Right kidney (tissue), 1 donor: ENCODE results near the gene OSBPL5.

Source experiments
- DNase-seq: peaks from one replicate; pipeline ENCODE4 v3.0.0-alpha.2; 2016

Gene OSBPL5

DNA sequence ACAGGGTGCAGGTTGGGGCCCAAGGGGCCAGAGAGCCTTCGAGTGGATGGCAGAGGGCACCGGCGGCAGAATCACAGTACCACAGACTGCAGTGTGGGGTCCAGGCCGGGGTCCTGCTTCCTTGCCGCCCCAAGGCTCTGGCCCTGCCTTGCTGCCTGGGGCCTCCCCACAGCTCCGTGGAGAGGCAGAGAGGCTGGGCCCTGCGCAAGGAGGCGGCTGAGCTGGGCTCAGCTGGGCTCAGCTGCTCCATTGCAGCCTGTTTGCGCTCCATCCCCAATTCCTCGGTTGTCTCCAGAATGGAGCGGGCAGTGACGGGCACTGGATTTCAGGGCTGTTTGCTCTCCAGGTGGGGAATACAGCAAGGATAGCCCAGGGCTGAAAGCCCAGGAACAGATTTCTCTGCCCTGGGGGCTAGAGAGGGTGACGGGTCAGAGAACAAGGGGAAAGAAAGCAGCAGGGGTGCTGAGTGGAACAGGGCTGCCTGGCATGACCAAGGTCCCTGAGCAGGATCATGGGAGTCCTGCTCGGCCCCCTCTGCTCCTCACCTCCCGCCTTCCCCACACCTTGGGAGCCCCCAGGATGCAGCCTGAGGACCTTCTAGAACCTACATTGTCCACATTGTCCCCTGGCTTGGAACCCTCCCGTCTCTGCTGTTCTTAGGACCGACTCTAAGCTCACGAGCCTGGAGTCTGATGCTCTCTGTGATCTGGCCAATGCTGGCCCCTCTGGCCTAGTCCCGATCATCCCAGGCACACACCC lies 34.6 kb upstream of the OSBPL5 start:
- DNase-seq, result no peak

DNA sequence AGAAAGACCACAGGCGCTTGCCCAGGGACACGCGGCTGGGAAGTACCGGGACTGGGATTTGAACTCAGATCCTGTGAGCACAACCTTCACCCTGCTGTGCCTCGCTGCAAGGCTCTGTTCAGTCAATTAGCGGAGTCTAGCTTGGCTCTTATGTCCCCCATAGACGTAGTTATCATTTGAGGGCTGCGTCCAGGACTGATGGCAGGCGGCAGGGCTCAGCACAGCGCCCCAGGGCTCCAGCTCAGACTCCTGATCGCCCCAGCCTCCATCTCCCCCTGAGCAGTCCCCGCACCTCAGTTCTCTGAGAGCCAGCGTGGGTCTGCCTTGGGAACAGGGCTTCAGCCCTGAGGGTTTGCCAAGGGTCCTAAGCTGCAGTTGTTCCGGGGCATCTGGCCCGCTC lies 33.7 kb upstream of the OSBPL5 start:
- no peak for DNase-seq

- DNase-seq, result no peak
These were observed 32.9 kb upstream of the OSBPL5 start for GRCh38 chr11:3197878-3198528.

GRCh38 chr11:3197044-3197695 lies 32.1 kb upstream of the OSBPL5 start:
- DNase-seq, result no peak

GRCh38 chr11:3196161-3197043 lies 31.3 kb upstream of the OSBPL5 start:
- DNase-seq, result no peak

GRCh38 chr11:3195251-3196160 lies 30.4 kb upstream of the OSBPL5 start:
- DNase-seq, result no peak

DNA sequence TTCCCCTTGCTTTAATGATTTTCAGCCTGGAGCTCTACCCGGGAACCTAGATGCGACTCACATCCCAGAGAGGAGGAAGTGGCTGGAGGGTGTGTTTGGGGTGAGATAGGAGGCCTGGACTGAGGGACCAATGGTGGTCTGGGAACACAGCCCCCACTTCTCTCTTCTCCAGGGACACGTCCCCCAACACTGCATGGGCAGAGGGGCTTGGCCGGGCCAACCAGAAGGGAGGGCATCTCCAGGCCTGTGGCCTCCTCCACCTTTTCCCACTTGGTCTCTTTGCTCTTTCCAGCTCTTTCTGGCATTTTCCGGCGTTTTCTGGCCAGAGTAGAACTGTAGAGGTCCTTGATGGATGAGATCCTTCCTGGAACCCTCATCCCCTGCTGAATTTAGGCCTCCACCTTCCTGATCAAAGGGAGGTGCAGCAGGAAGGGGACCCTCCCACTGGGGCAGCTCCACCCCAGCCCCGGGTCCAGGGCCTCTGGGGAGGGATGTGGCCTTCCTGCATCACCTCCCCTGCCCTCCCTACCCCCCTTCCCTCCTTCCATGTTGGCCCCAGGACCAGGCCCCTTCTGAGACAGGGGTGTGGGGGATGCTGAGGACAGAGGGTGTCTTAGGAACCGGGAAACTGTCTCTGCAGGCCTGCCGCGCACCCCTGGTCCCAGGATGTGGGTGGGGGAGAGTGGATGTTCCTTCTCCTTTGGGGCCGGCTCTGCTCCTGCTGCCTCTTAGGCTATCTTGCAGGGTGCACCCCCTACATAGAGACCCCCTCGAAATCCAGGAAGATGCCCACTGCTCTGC lies 29.1 kb upstream of the OSBPL5 start:
- DNase-seq, result no peak

DNA sequence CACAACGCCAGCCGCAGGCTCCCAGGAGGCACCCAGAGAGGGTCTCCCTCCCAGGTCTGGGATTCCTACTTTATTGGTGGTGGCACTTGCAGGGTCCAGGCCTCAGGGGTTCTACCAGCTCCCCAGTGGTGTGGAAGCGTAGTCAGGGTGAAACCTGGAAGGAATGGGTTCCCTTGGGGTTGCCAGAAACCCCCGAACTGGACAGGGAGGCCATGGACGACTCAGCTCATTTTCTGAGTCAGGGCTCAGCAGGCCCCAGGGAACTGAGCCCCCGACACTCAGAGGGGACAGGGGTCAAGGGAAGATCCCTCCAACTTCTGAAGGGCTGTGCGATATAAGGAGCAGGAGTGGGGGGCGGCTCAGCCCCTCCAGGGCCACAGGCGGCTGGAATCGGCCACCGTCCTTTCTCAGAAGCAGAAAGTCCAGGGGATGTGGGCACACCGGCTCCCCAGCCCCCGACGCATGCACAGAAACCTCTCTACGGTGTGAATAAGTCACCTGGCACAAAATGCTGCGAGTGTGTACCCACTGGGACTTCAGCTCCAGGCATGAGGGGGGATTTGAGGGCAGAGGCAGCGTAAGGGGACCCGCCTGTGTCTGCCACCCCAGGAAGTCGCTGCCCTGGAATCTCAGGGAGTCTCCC lies 28.4 kb upstream of the OSBPL5 start:
- DNase-seq, result no peak

DNA sequence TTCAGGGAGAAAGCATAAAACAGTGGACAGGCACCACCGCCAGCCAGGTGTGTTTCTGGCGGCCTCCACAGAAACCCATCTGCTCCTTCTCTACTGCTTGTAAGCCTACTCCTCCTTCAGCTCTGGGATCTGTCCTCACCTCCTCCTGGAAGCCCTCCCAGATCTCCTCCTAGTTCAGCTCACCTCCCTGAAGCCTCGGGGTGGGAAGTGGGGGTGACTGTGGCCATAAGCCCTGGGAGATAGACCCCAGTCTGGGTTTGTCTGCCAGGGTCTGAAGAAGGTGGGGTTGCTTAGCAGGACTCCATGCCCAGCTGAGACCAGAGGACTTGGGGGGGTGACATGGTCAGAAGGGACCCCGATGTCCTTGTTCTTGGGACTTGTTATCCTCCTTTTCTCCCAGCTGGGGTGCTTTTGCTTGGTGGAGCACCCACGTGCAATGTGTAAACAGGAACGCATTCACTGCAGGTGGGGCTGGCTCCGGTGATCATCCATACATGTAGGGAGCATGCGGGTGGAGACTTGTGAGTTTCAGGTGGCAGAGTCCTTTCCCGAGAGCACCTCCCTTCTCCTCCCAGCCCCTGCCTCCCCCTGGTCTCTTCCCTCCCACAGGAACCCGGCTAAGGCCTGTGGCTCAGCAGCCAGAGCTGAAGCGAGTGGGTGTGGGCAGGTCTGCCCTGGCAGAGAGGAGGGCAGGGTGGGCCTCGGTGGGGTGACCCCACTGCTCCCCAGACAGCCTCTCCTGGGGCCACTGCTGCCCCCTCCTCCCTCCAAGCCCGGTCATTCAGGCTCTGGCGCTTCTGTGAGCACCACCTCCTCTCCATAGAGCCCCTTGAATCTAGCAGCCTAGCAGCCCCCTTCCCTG lies 27.6 kb upstream of the OSBPL5 start:
- no peak for DNase-seq

GRCh38 chr11:3191586-3192324 lies 26.6 kb upstream of the OSBPL5 start:
- DNase-seq, result no peak

GRCh38 chr11:3190600-3190999 lies 25.5 kb upstream of the OSBPL5 start:
- DNase-seq, result no peak

DNA sequence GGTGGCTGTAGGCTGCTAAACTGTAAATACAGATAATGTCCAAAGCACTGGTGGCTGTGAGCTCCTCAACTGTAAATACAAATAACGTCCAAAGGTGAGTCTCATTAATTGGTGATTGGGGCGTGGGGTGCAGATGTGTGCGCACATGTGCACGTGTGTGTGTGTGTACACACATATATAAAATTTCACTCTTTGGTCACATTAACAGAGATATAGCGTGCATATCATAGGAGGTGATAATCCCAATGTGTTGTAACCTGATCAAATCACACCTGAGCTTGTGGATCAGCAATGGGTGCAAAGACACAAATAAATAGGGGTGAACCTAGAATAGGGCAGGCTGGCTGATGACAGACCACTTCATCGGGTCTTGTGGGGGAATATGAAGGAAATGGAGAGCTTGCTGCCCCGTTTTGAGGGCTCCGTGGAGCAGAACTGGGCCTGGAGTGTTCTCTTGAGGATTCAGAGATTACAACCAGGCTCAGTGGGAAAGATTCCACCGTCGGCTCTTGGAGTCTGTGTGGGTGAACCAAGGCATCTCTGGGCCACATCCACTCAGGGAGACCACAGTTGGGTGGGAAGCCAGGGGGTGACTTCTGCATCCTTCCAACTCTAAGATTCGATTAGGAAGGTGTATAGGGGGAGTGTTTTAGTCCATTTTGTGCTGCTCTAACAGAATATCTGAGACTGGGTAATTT lies 24.9 kb upstream of the OSBPL5 start:
- DNase-seq, result no peak

- no peak for DNase-seq
These were observed 24.2 kb upstream of the OSBPL5 start for GRCh38 chr11:3189196-3189843.

GRCh38 chr11:3188496-3189195 lies 23.5 kb upstream of the OSBPL5 start:
- DNase-seq, result no peak

DNA sequence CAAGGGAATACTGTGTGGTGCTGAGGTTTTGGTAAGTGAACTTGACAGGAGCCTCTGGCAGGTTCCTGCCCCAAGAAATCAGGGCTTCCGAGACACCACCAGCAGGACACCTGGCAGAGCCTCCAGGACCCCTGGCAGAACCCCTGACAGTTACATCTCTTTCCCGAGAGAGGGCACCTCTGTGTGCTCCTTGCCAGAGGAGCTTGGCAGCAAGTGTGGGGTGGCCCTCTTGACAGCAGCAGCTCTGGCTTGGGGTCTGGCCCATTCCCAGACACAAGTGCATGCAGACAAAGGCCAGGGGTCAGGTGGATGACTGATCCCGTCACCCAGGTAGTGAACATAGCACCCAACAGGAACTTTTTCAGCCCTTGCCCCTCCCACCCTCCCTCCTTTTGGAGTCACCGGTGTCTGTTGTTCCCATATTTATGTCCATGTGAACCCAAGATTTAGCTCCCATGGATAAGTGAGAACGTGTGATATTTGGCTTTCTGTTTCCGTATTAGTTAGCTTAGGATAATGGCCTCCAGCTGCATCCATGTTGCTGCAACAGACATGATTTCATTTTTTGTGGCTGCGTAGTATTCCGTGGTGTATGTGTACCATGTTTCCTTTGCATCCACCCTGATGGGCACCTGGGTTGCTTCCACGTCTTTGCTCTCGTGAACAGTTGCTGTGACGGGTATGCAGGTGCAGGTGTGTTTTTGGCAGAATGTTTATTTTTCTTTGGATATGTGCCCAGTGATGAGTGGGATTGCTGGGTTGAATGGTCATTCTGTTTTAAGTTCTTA lies 21.2 kb upstream of the OSBPL5 start:
- no peak for DNase-seq
